ENCODE results near the gene SMPD3. TPM values are rescaled to one million over a fixed set of nuclear protein-coding genes. Genes with fewer than 3 reads are reported as not detected.

SMPD3 gene
- total RNA-seq, 1 donor from 2014 or later: 5.6 TPM

GRCh38 chr16:68310774-68311511 is 137.4 kb downstream of the SMPD3 start, which contains the start of the genes PRMT7 and SLC7A6OS:
PRMT7 (plus strand) TSS chr16:68311019; CDS start chr16:68315980, 4,961 bp downstream.
SLC7A6OS (minus strand) TSS chr16:68310946; CDS start chr16:68310926, 20 bp downstream.
- intact Hi-C loops (cut with DNase I): no loop called here
- Histone ChIP-seq H3K27me3 (no peaks in the 10 kb centered on the region), H3K27ac (peak within 1 kb of the TSS; percentile 82), H3K9me3 (no peaks in the 10 kb centered on the region), H3K36me3 (peaks cover 39% of the 10 kb centered on the region), H3K4me1 (peaks cover 25% of the 10 kb centered on the region), H3K4me3 (peak within 1 kb of the TSS; percentile 92)
- ATAC-seq: peak; percentile 100
- DNase-seq: peak; percentile 95
- TF ChIP-seq, protein P1, sequence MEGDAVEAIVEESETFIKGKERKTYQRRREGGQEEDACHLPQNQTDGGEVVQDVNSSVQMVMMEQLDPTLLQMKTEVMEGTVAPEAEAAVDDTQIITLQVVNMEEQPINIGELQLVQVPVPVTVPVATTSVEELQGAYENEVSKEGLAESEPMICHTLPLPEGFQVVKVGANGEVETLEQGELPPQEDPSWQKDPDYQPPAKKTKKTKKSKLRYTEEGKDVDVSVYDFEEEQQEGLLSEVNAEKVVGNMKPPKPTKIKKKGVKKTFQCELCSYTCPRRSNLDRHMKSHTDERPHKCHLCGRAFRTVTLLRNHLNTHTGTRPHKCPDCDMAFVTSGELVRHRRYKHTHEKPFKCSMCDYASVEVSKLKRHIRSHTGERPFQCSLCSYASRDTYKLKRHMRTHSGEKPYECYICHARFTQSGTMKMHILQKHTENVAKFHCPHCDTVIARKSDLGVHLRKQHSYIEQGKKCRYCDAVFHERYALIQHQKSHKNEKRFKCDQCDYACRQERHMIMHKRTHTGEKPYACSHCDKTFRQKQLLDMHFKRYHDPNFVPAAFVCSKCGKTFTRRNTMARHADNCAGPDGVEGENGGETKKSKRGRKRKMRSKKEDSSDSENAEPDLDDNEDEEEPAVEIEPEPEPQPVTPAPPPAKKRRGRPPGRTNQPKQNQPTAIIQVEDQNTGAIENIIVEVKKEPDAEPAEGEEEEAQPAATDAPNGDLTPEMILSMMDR (IDR thresholded peaks at IDR 0.05): peak; percentile 37

DNA sequence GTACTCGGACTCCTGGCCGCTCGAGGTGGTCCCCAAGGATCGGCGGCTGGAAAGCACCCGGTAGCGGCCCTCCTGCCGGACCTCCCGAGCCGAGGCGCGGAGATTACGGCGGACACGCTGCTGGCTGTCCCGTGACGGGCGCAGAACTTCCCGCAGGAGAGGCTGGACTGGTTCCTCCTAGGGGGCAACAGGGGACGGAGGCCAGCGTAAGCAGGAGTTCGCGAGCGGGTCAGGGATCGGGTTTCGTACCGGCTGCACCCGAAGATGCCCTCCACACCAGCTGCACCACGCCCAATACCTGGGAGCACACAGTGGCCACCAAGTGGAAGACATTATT is 137.9 kb downstream of the SMPD3 start:
- Histone ChIP-seq H3K4me1 (peaks cover 25% of the 10 kb centered on the region), H3K36me3 (peaks cover 39% of the 10 kb centered on the region), H3K4me3 (peak overlapping the region; percentile 92), H3K9me3 (no peaks in the 10 kb centered on the region), H3K27ac (peak overlapping the region; percentile 82), H3K27me3 (no peaks in the 10 kb centered on the region)
- ATAC-seq: peak; percentile 63
- TF ChIP-seq, protein P1 (IDR thresholded peaks at IDR 0.05): no peak
- DNase-seq: no peak
- intact Hi-C loops (cut with DNase I): no loop called here

- DNase-seq (no peak), ATAC-seq (no peak)
- peaks cover 43% of the 10 kb centered on the region for H3K36me3 ChIP-seq
- intact Hi-C loops (cut with DNase I): no loop called here
- TF ChIP-seq, protein P1 (IDR thresholded peaks at IDR 0.05): no peak
- no peaks in the 10 kb centered on the region for H3K9me3 ChIP-seq
- no peaks in the 10 kb centered on the region for H3K27me3 ChIP-seq
- H3K4me3 ChIP-seq: peak overlapping the region; percentile 92
- H3K27ac ChIP-seq: peak overlapping the region; percentile 82
- H3K4me1 ChIP-seq: peaks cover 25% of the 10 kb centered on the region
Observed at GRCh38 chr16:68309799-68310198, 138.5 kb downstream of the SMPD3 start.

Other genes with a start within 250 kb of the SMPD3 start
- 61.0 TPM for gene ESRP2, start 212.4 kb downstream of the SMPD3 start, total RNA-seq
- 30.4 TPM for gene PLA2G15, start 203.1 kb downstream of the SMPD3 start, total RNA-seq
- gene SLC7A6, start 184.0 kb downstream of the SMPD3 start, total RNA-seq: 61.9 TPM
- gene SLC7A6OS, start 137.6 kb downstream of the SMPD3 start, total RNA-seq: 18.8 TPM
- gene PRMT7, start 137.5 kb downstream of the SMPD3 start, total RNA-seq: 30.0 TPM
- 17.7 TPM for gene ZFP90, start 90.8 kb upstream of the SMPD3 start, total RNA-seq
- 9.6 TPM for gene CDH3, start 196.8 kb upstream of the SMPD3 start, total RNA-seq